Measurements from ENCODE around the gene CDK13. TPM values are rescaled to one million over a fixed set of nuclear protein-coding genes. Genes with fewer than 3 reads are reported as not detected.

The CDK13 gene
- total and polyA plus RNA-seq, 9 of the 15 experiments (the other 6 are each of a cell fraction or from before 2014, with no cell fraction given): 9.8 to 46.1 (median 32.4) TPM

- TF ChIP-seq TFAP4 (CRISPR knock-in tag; IDR thresholded peaks at IDR 0.05; ENCODE audit: borderline replicate concordance) (peak; percentile 83), ZNF384 (IDR thresholded peaks at IDR 0.05; ENCODE audit: low read depth, low read length) (peak; percentile 72), MBD2 (IDR thresholded peaks at IDR 0.05; ENCODE audit: borderline replicate concordance, low read depth) (peak; percentile 24; the same call in 1 of the 2 replicates), ESRRA (IDR thresholded peaks at IDR 0.05; ENCODE audit: borderline replicate concordance, low read depth) (peak; percentile 78), NONO (IDR thresholded peaks at IDR 0.05; ENCODE audit: low read depth in 2 of 2, low read length in 1 of 2) (peak in 1 of 2 experiments; percentile 61; a peak in 1 of 4 replicates), MLLT1 (IDR thresholded peaks at IDR 0.05) (peak; percentile 55 to 67; a peak in 2 of 4 replicates), ATF1 (CRISPR knock-in tag; IDR thresholded peaks at IDR 0.05) (no peak; the same call in 1 of the 2 replicates), ATF1 (tag; IDR thresholded peaks at IDR 0.05) (peak; percentile 86), TEAD1 (CRISPR knock-in tag; IDR thresholded peaks at IDR 0.05) (no peak), HMGXB4 (CRISPR knock-in tag; IDR thresholded peaks at IDR 0.05) (0 out of 2 replicates have a peak, but pooled peaks have one; percentile 27), SMAD2 (IDR thresholded peaks at IDR 0.05; ENCODE audit: low read depth, low read length) (no peak), PTBP1 (IDR thresholded peaks at IDR 0.05; ENCODE audit: low read depth, low read length) (no peak), MED1 (CRISPR knock-in tag; IDR thresholded peaks at IDR 0.05; ENCODE audit: borderline replicate concordance) (no peak), CHD1 (IDR thresholded peaks at IDR 0.05; ENCODE audit: low read length) (peak; percentile 92), TAF7 (tag; IDR thresholded peaks at IDR 0.05) (peak; percentile 98), ZNF79 (CRISPR knock-in tag; IDR thresholded peaks at IDR 0.05; ENCODE audit: low read depth) (0 out of 2 replicates have a peak, but pooled peaks have one; percentile 16), DPF2 (IDR thresholded peaks at IDR 0.05) (peak; percentile 38; the same call in 1 of the 2 replicates), BRF1 (IDR thresholded peaks at IDR 0.05; ENCODE audit: borderline replicate concordance, extremely low read depth, insufficient read length) (no peak), ZBTB2 (IDR thresholded peaks at IDR 0.05) (peak; percentile 99), GATAD2A (IDR thresholded peaks at IDR 0.05) (no peak)
Measured at GRCh38 chr7:39948956-39949928, 814 bp upstream of the CDK13 start (continued).
